GM21737 (cell line): ENCODE results near the gene GAA.

Source experiments
- ATAC-seq: cut with Tn5 transposase; IDR thresholded peaks from one replicate; pipeline ENCODE4 v1.9.1; 2021; ENCODE audit warnings: mild to moderate bottlenecking, moderate library complexity; ENCODE audit not compliant: unreplicated experiment

GAA gene

GRCh38 chr17:80115159-80115558 lies 13.8 kb downstream of the GAA start:
- ATAC-seq: no peak

DNA sequence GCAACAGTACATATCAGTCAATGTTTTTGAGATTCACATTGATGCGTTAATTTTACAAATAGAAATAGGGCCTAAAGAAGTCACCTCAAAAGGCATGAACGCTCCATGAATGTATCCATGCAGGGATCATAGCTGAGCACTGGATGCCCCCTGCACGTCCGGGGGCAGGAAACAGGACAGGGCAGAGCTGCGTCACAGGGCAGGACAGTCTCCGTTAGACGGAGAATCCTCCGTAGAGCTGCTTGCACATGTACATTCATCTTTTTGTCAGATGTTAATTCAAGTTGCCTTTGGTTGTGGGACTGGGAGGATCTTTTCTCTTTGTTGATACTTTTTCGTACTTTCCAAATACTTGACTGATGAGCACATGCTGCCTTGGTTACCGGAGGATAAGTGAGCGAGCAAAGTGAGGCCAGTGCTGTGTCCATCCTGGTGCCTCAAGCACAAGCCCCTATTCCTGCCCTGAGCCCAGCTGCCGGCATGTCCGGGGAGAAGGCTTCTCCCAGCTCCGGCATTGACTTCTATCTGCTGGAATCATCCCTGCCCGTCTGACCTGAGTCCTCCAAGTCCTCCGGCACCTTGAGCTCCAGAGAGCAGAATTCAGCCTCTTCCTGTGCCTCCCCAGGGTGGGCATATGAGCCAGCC lies 15.0 kb downstream of the GAA start:
- no peak for ATAC-seq

GRCh38 chr17:80116921-80117380 lies 15.6 kb downstream of the GAA start:
- ATAC-seq: no peak

- ATAC-seq: no peak
Observed at GRCh38 chr17:80117491-80118401, 16.4 kb downstream of the GAA start.

DNA sequence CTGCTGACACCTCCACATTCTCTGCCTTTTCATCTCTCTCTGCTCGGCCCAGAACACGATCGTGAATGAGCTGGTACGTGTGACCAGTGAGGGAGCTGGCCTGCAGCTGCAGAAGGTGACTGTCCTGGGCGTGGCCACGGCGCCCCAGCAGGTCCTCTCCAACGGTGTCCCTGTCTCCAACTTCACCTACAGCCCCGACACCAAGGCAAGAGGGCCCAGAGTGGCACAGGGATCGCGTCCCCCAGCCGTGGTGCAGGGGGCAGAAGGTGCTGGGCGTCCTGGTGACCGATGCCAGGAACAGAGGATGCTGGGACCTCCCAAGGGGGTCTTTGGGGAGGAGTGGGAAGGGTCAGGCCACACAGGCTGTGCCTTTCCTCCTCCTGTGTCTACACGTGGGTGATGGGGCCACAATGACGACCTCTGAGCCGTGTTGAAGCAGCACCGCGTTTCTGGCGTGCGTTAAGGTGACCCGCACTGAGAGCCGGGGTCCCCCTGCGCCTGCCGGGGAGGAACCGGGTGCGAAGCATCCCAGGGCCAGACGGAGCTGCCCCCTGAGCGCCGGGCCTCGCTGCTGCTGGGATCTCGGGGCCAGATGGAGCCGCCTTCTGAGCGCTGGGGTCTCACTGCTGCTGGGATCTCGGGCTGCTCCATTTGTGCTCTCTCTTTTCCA lies 17.4 kb downstream of the GAA start:
- no peak for ATAC-seq

GRCh38 chr17:80119271-80119791 lies 17.9 kb downstream of the GAA start:
- no peak for ATAC-seq

DNA sequence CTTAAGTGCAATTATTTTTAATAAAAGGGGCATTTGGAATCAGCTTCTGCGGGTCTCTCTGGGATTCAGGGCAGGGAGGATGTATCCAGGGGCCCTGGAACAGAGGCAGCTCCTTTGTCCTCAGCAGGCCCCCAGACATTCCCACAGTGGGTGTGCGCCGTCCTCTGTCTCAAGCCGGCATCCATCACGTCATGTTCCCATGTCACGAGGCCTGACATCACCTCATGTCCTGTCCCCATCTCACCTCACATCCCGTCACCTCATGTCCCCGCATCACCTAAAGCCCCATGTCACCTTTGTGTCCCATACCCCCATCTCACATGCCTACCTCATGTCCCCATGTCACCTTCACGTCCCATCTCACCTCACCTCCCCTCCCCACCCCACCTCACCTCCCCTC lies 18.5 kb downstream of the GAA start:
- no peak for ATAC-seq

- no peak for ATAC-seq
Observed at GRCh38 chr17:80122026-80122575, 20.7 kb downstream of the GAA start.

GRCh38 chr17:80122926-80123505 lies 21.6 kb downstream of the GAA start:
- no peak for ATAC-seq

GRCh38 chr17:80123791-80124190 lies 22.4 kb downstream of the GAA start:
- no peak for ATAC-seq

GRCh38 chr17:80124351-80124981 lies 23.1 kb downstream of the GAA start:
- no peak for ATAC-seq

- ATAC-seq: no peak
Observed at GRCh38 chr17:80125656-80126448, 24.5 kb downstream of the GAA start.

- no peak for ATAC-seq
Observed at GRCh38 chr17:80126449-80126715, 25.0 kb downstream of the GAA start.

DNA sequence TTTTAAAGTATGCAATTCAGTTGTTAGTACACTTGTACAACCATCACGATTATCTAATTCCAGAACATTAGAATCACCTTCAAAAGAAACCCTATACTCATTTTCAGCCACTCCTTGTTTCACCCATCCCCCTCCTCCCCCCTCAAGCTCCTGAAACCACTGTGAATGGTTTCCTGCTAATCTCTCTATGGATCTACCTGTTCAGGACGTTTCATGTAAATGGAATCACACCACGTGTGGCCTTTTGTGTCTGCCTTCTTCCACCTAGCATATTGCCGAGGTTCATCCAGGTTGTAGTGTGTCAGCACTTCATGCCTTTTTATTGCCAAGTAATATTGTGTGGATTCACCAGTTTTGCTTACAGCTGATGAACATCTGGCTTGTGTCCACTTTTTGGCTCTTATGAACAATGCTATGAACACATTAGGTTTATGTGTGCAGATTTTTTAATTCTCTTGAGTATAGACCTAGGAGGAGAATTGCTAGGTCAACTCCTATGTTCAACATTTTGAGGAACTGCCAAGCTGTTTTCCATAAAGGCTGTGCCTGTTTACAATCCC lies 27.7 kb downstream of the GAA start:
- no peak for ATAC-seq

DNA sequence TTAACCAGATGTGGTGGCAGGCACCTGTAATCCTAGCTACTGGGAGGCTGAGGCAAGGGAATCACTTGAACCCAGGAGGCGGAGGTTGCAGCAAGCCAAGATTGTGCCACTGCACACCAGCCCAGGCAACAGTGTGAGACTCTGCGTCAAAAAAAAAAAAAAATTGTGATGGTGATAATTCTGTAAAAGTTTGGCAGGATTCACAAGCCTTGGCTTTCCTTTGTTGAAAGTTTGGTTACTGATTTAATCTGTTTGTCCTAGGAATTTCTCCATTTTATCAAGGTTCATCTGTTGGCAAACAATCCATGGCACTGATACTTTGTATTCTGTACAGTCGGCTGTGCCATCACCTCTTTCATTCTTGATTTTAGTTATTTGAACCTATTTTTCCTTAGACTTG lies 29.6 kb downstream of the GAA start:
- ATAC-seq: no peak

- ATAC-seq: no peak
Observed at GRCh38 chr17:80132906-80133625, 31.7 kb downstream of the GAA start.

- no peak for ATAC-seq
Observed at GRCh38 chr17:80133626-80133970, 32.2 kb downstream of the GAA start.

DNA sequence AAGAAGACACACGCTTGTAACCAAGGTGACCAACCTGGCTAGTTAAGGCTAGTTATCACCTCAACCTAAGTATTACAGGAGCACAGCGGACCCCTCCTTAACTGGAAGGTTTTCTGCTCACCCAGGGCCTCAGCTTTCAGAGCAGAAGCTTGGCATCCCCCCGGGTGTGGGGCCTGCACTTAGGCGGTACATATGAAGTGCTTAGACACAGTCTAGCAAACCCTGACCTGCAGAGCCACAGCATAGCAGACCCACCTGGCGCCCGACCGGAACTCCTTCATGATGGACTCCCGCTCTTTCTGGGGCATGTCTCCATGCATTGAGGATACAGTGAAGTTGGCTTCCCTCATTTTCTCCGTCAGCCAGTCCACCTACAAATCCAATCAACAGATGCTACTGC lies 35.8 kb downstream of the GAA start:
- no peak for ATAC-seq

DNA sequence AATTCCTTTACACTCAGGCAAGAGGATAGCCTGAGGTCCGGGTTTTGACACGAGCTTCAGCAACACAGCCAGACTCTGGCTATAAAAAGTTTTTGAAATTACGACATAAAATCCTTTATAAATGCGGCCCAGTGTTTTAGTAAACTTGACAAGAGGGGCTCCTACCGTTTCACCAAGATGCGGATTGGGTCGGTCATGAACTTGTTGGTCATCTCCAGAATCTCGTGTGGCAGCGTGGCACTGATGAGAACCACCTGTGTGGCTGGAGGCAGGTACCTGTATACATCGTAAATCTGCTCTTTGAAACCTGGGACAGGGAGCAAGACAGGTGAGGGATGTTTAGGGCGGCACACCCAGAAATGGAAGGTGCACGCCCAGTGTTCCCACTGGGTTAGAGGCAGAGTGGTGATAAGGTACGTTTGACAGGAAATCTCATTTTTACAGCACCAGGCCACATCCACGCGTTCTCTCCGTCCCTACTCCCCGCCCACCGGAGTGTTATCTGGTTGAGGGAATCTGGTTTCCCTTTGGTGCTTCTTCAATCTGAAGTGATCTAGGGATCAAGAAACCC lies 37.6 kb downstream of the GAA start:
- ATAC-seq: no peak
